H1 (cell line): ENCODE measurements around the gene SPTSSA. TPM values are rescaled to one million over a fixed set of nuclear protein-coding genes. Genes with fewer than 3 reads are reported as not detected.

Source experiments
- CTCF ChIA-PET: fragments of 300-600 bp; sonication (Branson Sonifier 250); formaldehyde crosslinking; loops from one replicate; lab custom pipeline; 2021; ENCODE audit not compliant: partially characterized antibody; lab: Charles Lee
- POLR2A ChIA-PET: fragments of 300-600 bp; sonication (Branson Sonifier 250); formaldehyde crosslinking; loops from one replicate; lab custom pipeline; 2021; ENCODE audit warnings: inconsistent platforms; ENCODE audit not compliant: partially characterized antibody; lab: Charles Lee
- DNase-seq, 2 experiments: peaks; one replicate each; pipeline versions ENCODE4 v3.0.0 to v3.0.0-alpha.2; 2010 to 2022; ENCODE audit warnings: low spot score in 2 of 2, low read depth in 1 of 2, mixed read lengths in 1 of 2
- FAIRE-seq: peaks from 2 replicates; lab custom pipeline; 2011; peaks lifted over from hg19 to GRCh38; lab: Jason Lieb, UNC
- H2AFZ ChIP-seq: 2 replicates; pipeline ENCODE4 v1.8.1; 2012; ENCODE audit warnings: low read length, inconsistent platforms
- H2AK5ac ChIP-seq: 2 replicates; pipeline ENCODE4 v1.6.1; 2013; ENCODE audit warnings: low read depth, low read length
- H2BK120ac ChIP-seq: replicated peaks from 2 replicates; pipeline ENCODE3; 2013; ENCODE audit warnings: low read depth, low read length, inconsistent platforms
- H2BK12ac ChIP-seq: 2 replicates; pipeline ENCODE4 v1.6.1; 2013; ENCODE audit warnings: low read depth, low read length
- H2BK15ac ChIP-seq: 2 replicates; pipeline ENCODE4 v1.6.1; 2013; ENCODE audit warnings: low read length
- H2BK20ac ChIP-seq: 2 replicates; pipeline ENCODE4 v1.6.1; 2013; ENCODE audit warnings: low read length
- H2BK5ac ChIP-seq: 2 replicates; pipeline ENCODE4 v1.6.1; 2013; ENCODE audit warnings: low read depth, low read length
- H3K14ac ChIP-seq: 2 replicates; pipeline ENCODE4 v1.6.1; 2013; ENCODE audit warnings: inconsistent platforms; ENCODE audit not compliant: insufficient read length
- H3K18ac ChIP-seq: 2 replicates; pipeline ENCODE4 v1.6.1; 2013; ENCODE audit warnings: low read length; ENCODE audit errors: extremely low read depth
- H3K23ac ChIP-seq: 2 replicates; pipeline ENCODE4 v1.6.1; 2013; ENCODE audit warnings: inconsistent platforms; ENCODE audit not compliant: insufficient read length
- H3K23me2 ChIP-seq: 2 replicates; pipeline ENCODE4 v1.6.1; 2013; ENCODE audit warnings: low read depth, low read length
- H3K27ac ChIP-seq: 2 replicates; pipeline ENCODE4 v1.6.1; 2011; ENCODE audit warnings: low read depth, low read length, inconsistent platforms
- H3K27me3 ChIP-seq, 4 experiments: replicated peaks in 1 of 4; 1 replicate in 1 of 4; 2 replicates in 3 of 4; pipeline versions ENCODE4 v1.6.1 to v1.8.1; 2011 to 2013; ENCODE audit warnings: low read length in 3 of 4, mild to moderate bottlenecking in 3 of 4, inconsistent platforms in 2 of 4, mixed read lengths in 2 of 4, moderate library complexity in 1 of 4; ENCODE audit not compliant: control insufficient read depth in 3 of 4, insufficient read depth in 3 of 4; ENCODE audit errors: extremely low read depth in 1 of 4
- H3K36me3 ChIP-seq, 4 experiments: 2 replicates each; pipeline versions ENCODE4 v1.6.1 to v1.8.1; 2011 to 2013; ENCODE audit warnings: mild to moderate bottlenecking in 4 of 4, low read length in 3 of 4, moderate library complexity in 2 of 4, control low read depth in 1 of 4, inconsistent platforms in 1 of 4; ENCODE audit not compliant: insufficient read depth in 4 of 4, control insufficient read depth in 2 of 4
- H3K4ac ChIP-seq: replicated peaks from 2 replicates; pipeline ENCODE3; 2013; ENCODE audit warnings: low read length, low read depth, mixed read lengths, inconsistent platforms; ENCODE audit not compliant: insufficient read length
- H3K4me1 ChIP-seq, 4 experiments: replicated peaks in 1 of 4; 1 replicate in 1 of 4; 2 replicates in 3 of 4; pipeline versions ENCODE4 v1.6.1 to v1.8.1; 2011 to 2013; ENCODE audit warnings: low read length in 3 of 4, inconsistent platforms in 2 of 4, mixed read lengths in 1 of 4; ENCODE audit not compliant: insufficient read depth in 4 of 4, control insufficient read depth in 3 of 4
- H3K4me2 ChIP-seq, 2 experiments: 2 replicates each; pipeline versions ENCODE4 v1.6.1 to v1.8.1; 2011 to 2013; ENCODE audit warnings: low read depth in 2 of 2, low read length in 2 of 2, control low read depth in 1 of 2, inconsistent platforms in 1 of 2, mild to moderate bottlenecking in 1 of 2; ENCODE audit not compliant: insufficient read depth in 1 of 2
- H3K4me3 ChIP-seq, 4 experiments: fragments of 200-600, 300-600 bp in 1 of 4; sonication (generic), shearing (Covaris generic), sonication (Bioruptor Twin) in 1 of 4; 2 replicates each; pipeline versions ENCODE4 v1.5.1 to v1.8.1; 2011 to 2016; ENCODE audit warnings: low read length in 4 of 4, low read depth in 3 of 4, control low read depth in 2 of 4, inconsistent platforms in 2 of 4, mild to moderate bottlenecking in 2 of 4, mixed read lengths in 1 of 4, moderate library complexity in 1 of 4; ENCODE audit not compliant: insufficient read depth in 2 of 4; ENCODE audit errors: extremely low read depth in 1 of 4
- H3K56ac ChIP-seq: replicated peaks from 2 replicates; pipeline ENCODE3; 2013; ENCODE audit warnings: low read depth, mild to moderate bottlenecking, mixed read lengths, low read length, inconsistent platforms; ENCODE audit not compliant: insufficient read length
- H3K79me1 ChIP-seq: 2 replicates; pipeline ENCODE4 v1.6.1; 2013; ENCODE audit warnings: low read depth, low read length, control low read depth
- H3K79me2 ChIP-seq, 2 experiments: 2 replicates each; pipeline versions ENCODE4 v1.6.1 to v1.8.1; 2012 to 2013; ENCODE audit warnings: low read length in 2 of 2, mild to moderate bottlenecking in 2 of 2, inconsistent platforms in 1 of 2; ENCODE audit not compliant: insufficient read depth in 2 of 2, control insufficient read depth in 1 of 2
- H3K9ac ChIP-seq, 4 experiments: replicated peaks in 1 of 4; 1 replicate in 1 of 4; 2 replicates in 3 of 4; pipeline versions ENCODE4 v1.6.1 to v1.8.1; 2011 to 2013; ENCODE audit warnings: low read depth in 3 of 4, low read length in 3 of 4, control low read depth in 2 of 4, mild to moderate bottlenecking in 2 of 4, moderate library complexity in 2 of 4, inconsistent platforms in 1 of 4; ENCODE audit errors: extremely low read depth in 1 of 4
- H3K9me3 ChIP-seq, 2 experiments: 2 replicates each; pipeline versions ENCODE4 v1.6.1 to v1.8.1; 2012 to 2013; ENCODE audit warnings: mild to moderate bottlenecking in 2 of 2, moderate library complexity in 2 of 2, control low read depth in 1 of 2, inconsistent platforms in 1 of 2, low read depth in 1 of 2, low read length in 1 of 2, mixed read lengths in 1 of 2; ENCODE audit not compliant: insufficient read depth in 2 of 2
- H4K20me1 ChIP-seq, 2 experiments: replicated peaks in 1 of 2; 2 replicates each; pipeline versions ENCODE3 to v1.8.1; 2011 to 2013; ENCODE audit warnings: inconsistent platforms in 2 of 2, low read length in 2 of 2, mild to moderate bottlenecking in 1 of 2; ENCODE audit not compliant: insufficient read depth in 2 of 2, control insufficient read depth in 1 of 2
- H4K5ac ChIP-seq: 2 replicates; pipeline ENCODE4 v1.6.1; 2013; ENCODE audit warnings: low read length, low read depth, mixed read lengths, inconsistent platforms; ENCODE audit not compliant: insufficient read length
- H4K8ac ChIP-seq: 2 replicates; pipeline ENCODE4 v1.8.0; 2013; ENCODE audit warnings: mild to moderate bottlenecking, moderate library complexity, low read length, inconsistent platforms; ENCODE audit not compliant: insufficient read depth; ENCODE audit errors: extremely low read depth
- H4K91ac ChIP-seq: replicated peaks from 2 replicates; pipeline ENCODE3; 2013; ENCODE audit warnings: low read length, mixed read lengths, inconsistent platforms; ENCODE audit not compliant: insufficient read length
- CEBPB ChIP-seq: IDR thresholded peaks from 2 replicates; pipeline ENCODE4 v1.6.1; 2012; ENCODE audit warnings: low read depth, low read length
- CHD2 ChIP-seq: IDR thresholded peaks from 2 replicates; pipeline ENCODE4 v1.6.1; 2012; ENCODE audit warnings: low read length, improper control_type of control experiment
- CTBP2 ChIP-seq: IDR thresholded peaks from 2 replicates; pipeline ENCODE4 v1.7.0; 2011; ENCODE audit warnings: borderline replicate concordance, mild to moderate bottlenecking, moderate library complexity, mixed read lengths, low read length; ENCODE audit not compliant: insufficient read depth, insufficient read length
- EP300 ChIP-seq, 2 experiments: IDR thresholded peaks; 1 replicate in 1 of 2; 2 replicates in 1 of 2; pipeline ENCODE4 v1.6.1; 2011 to 2012; ENCODE audit warnings: low read depth in 2 of 2, low read length in 2 of 2, mild to moderate bottlenecking in 2 of 2, borderline replicate concordance in 1 of 2, inconsistent platforms in 1 of 2, moderate library complexity in 1 of 2
- HDAC2 ChIP-seq, 2 experiments: fragments of 300-600 bp in 1 of 2; sonication (generic) in 1 of 2; IDR thresholded peaks; 2 replicates each; pipeline ENCODE4 v1.6.1; 2011 to 2012; ENCODE audit warnings: low read depth in 2 of 2, low read length in 2 of 2, mild to moderate bottlenecking in 2 of 2, moderate library complexity in 2 of 2, borderline replicate concordance in 1 of 2, inconsistent platforms in 1 of 2
- KDM5A ChIP-seq: fragments of 200-600 bp; IDR thresholded peaks from 2 replicates; pipeline ENCODE4 v1.7.1; 2012; ENCODE audit warnings: mild to moderate bottlenecking, low read length, inconsistent platforms, mixed read lengths
- POLR2AphosphoS5 ChIP-seq: IDR thresholded peaks from 2 replicates; pipeline ENCODE4 v1.6.1; 2011; ENCODE audit warnings: low read depth, low read length
- RFX5 ChIP-seq: IDR thresholded peaks from 2 replicates; pipeline ENCODE4 v1.6.1; 2011; ENCODE audit warnings: low read depth, low read length, improper control_type of control experiment, borderline replicate concordance
- SIRT6 ChIP-seq: IDR thresholded peaks from one replicate; pipeline ENCODE4 v1.7.1; 2012; ENCODE audit warnings: low read length, inconsistent platforms
- SP2 ChIP-seq: IDR thresholded peaks from 2 replicates; pipeline ENCODE4 v1.6.1; 2012; ENCODE audit warnings: mild to moderate bottlenecking, low read length, inconsistent platforms
- SUZ12 ChIP-seq: fragments of 200-600 bp; sonication (generic); IDR thresholded peaks from 2 replicates; pipeline ENCODE4 v1.6.1; 2012; ENCODE audit warnings: mild to moderate bottlenecking, inconsistent platforms, low read length, moderate library complexity, mixed read lengths
- TAF7 ChIP-seq: optimal IDR thresholded peaks from 2 replicates; pipeline ENCODE3; 2011; ENCODE audit warnings: low read depth, mild to moderate bottlenecking, inconsistent platforms, low read length, moderate library complexity, borderline replicate concordance
- TCF12 ChIP-seq: IDR thresholded peaks from 2 replicates; pipeline ENCODE4 v1.6.1; 2011; ENCODE audit warnings: low read depth, mild to moderate bottlenecking, low read length
- WGBS, 2 experiments: shearing (Covaris generic) in 1 of 2; methylation state at CpG; one replicate each; pipeline versions ENCODE4 v1.1.6 to v1.1.7; 2013 to 2015; ENCODE audit warnings: low lambda C conversion rate in 2 of 2, mixed read lengths in 2 of 2, inconsistent platforms in 1 of 2, low coverage in 1 of 2, missing lambda C conversion rate in 1 of 2; ENCODE audit not compliant: insufficient replicate concordance in 2 of 2, insufficient coverage in 1 of 2, insufficient read length in 1 of 2; ENCODE audit errors: extremely low coverage in 1 of 2, missing lambda C conversion rate in 1 of 2; 5-methylcytosine and 5-hydroxymethylcytosine counted together
- polyA plus RNA-seq, 7 experiments: library from polyadenylated mRNA; depleted of rRNA in 3 of 7; stranded (reverse) in 5 of 7; unstranded in 2 of 7; fragments of >200 nt in 5 of 7; fragments of 200-250 nt in 2 of 7; gene quantifications; 1 replicate in 5 of 7; 2 replicates in 1 of 7; 4 replicates in 1 of 7; pipeline versions ENCODE4 v1.2.1 to v1.2.3, GENCODE V29; 2011 to 2013; ENCODE audit warnings: missing spikeins in 2 of 7, mixed read lengths in 2 of 7
- total RNA-seq: library from RNA; stranded (reverse); fragmentation: NEBNext Ultra II Directional; extraction: Animal tissue kit (Norgen Biotek cat#: 25700); gene quantifications from 2 replicates; pipeline ENCODE4 v1.2.1, GENCODE V29; 2021
- TF ChIP-seq, protein P1 (sequence below): IDR thresholded peaks from 2 replicates; pipeline ENCODE4 v1.6.1; 2012; ENCODE audit warnings: inconsistent platforms

SPTSSA gene
- total and polyA plus RNA-seq, 2 of the 8 experiments (the other 6 are each of a cell fraction or from before 2014, with no cell fraction given), result 24.9 to 28.5 TPM

DNA sequence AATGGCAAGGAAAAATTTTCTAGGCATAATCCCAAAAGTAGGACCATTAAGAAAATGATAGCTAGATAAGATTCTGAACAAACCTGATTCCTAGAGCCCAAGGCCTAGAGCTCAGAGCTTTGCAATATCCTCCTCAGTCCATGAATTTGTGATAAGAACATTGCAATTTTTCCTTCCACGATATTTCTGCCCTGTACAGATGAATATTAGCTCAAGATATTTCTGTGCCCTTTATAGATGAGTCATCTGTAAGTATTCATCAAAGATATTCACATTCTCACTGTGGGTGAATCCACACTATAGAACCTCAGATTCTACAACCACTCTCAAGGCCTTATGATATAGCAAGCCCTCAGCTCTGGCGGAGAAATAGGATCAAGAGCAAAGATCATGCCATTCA lies 40.0 kb upstream of the SPTSSA start:
- Histone ChIP-seq H2BK20ac (no peak overlapping the region), H3K9ac (no peak overlapping the region), H4K8ac (no peak overlapping the region), H3K56ac (no peak overlapping the region), H3K4me3 (no peak overlapping the region), H2AK5ac (no peak overlapping the region), H3K23me2 (peaks cover 2% of the 10 kb centered on the region; the same call in 1 of the 2 replicates), H4K91ac (no peak overlapping the region), H3K27ac (no peak overlapping the region), H4K5ac (no peak overlapping the region), H3K23ac (no peak overlapping the region), H3K4me1 (peaks cover 2 to 4% (median 3%) of the 10 kb centered on the region in 4 experiments; a peak in 5 of 7 replicates), H2BK120ac (no peak overlapping the region), H2BK5ac (no peak overlapping the region), H2BK12ac (no peak overlapping the region), H3K27me3 (no peaks in the 10 kb centered on the region), H3K9me3 (no peaks in the 10 kb centered on the region), H2BK15ac (no peak overlapping the region), H3K79me2 (no peaks in the 10 kb centered on the region), H3K18ac (no peak overlapping the region), H3K14ac (no peak overlapping the region), H3K36me3 (no peaks in the 10 kb centered on the region), H2AFZ (no peak overlapping the region), H3K4me2 (no peak overlapping the region), H3K79me1 (no peaks in the 10 kb centered on the region), H4K20me1 (no peaks in the 10 kb centered on the region), H3K4ac (no peak overlapping the region)
- ChIA-PET POLR2A (interaction anchor here (1.3 kb wide), 1 partner anchor 20 kb away, joined by 4 read pairs; no protein-coding TSS in a partner anchor), CTCF (interaction anchor here (0.6 to 1.3 kb wide), 6 partner anchors 9 to 1770 kb away, joined by 3 to 4 read pairs (median 3); no protein-coding TSS in a partner anchor)
- WGBS, 2 experiments, result 85% methylated on average over 2 of the region's 2 CpGs; no CpG with 5 or more reads in 1 of the 2 experiments
- no peak for FAIRE-seq
- no peak for DNase-seq
- no peak for TF ChIP-seq KDM5A
- no peak for TF ChIP-seq TCF12
- TF ChIP-seq, protein P1, sequence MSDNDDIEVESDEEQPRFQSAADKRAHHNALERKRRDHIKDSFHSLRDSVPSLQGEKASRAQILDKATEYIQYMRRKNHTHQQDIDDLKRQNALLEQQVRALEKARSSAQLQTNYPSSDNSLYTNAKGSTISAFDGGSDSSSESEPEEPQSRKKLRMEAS, result no peak
- no peak for TF ChIP-seq CTBP2
- TF ChIP-seq EP300 (IDR thresholded peaks at IDR 0.05; ENCODE audit: borderline replicate concordance in 1 of 2, low read depth in 2 of 2, low read length in 2 of 2), result no peak
- no peak for TF ChIP-seq CHD2
- no peak for TF ChIP-seq SIRT6
- no peak for TF ChIP-seq TAF7
- TF ChIP-seq RFX5, result no peak
- TF ChIP-seq CEBPB, result no peak
- no peak for TF ChIP-seq SP2
- TF ChIP-seq HDAC2 (IDR thresholded peaks at IDR 0.05; ENCODE audit: borderline replicate concordance in 1 of 2, low read depth in 2 of 2, low read length in 2 of 2), result no peak
- TF ChIP-seq SUZ12, result no peak
- TF ChIP-seq POLR2AphosphoS5, result no peak
